ENCODE results near the gene FYCO1.
"Not testable (repeated sequence)": the region's sequence is repeated elsewhere in the genome, so short reads cannot be mapped to it uniquely, and the experiment has no call there.

FYCO1 gene

GRCh38 chr3:46008058-46008457 is 12.4 kb upstream of the FYCO1 start:
- no peak for DNase-seq

- DNase-seq: no peak
Measured at GRCh38 chr3:46007280-46007679, 11.7 kb upstream of the FYCO1 start.

DNA sequence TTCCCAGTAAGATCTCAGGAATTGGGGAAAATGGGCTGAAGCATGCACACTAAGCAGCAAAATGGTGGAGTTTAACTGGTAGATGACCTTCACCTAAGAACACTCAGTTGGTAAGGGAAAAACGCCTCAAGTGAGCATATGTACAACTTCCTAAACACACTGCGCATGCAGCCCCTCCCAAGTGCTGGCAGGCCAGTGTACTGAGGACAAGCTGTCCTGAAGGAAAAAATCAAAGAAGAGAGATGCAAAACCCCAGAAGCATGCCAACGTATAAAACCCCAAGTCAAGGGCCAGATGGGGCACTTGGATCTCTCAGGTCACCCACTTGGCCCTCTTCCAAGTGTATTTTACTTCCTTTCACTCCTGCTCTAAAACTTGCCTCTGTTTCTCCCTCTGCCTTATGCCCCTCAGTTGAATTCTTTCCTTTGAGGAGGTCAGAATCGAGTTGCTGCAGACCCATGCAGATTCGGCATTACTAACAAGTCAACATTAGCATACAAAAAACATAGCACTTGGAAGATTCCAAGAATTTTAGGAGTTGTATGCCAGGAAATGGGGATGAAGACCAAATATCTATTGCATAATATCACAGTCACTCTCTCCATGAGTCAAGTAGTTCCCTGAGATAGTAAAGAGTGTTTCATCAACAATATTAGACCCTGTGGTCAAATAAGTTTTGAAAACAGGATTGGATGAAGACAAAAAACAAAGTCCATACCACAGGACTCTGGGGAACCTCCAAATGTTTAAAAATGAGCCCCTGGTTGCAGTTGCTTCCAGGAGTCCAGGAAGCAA is 10.8 kb upstream of the FYCO1 start:
- no peak for DNase-seq

DNA sequence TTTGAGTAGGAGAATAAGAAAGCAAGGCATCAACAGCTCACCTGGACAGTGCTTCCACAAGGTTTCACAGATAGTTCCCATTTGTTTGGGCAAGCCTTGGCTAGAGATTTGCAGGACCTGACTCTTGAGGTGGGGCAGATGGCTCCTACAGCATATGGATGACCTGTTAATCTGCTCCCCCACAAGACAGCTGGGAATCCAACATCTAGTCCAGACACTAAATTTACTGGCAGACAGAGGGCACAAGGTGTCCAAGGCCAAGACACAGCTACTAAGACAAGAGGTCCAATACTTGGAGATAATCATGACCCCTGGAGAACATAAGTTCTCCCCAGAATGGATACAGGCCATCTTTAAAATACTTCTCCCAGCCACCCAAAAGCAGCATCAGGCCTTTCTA is 8.1 kb upstream of the FYCO1 start:
- DNase-seq: not testable (repeated sequence)

- DNase-seq: no peak
Measured at GRCh38 chr3:46001178-46001577, 5.6 kb upstream of the FYCO1 start.

GRCh38 chr3:45997942-45998341 is 2.3 kb upstream of the FYCO1 start:
- no peak for DNase-seq

GRCh38 chr3:45997499-45997898 is 1.9 kb upstream of the FYCO1 start:
- not testable (repeated sequence) for DNase-seq

DNA sequence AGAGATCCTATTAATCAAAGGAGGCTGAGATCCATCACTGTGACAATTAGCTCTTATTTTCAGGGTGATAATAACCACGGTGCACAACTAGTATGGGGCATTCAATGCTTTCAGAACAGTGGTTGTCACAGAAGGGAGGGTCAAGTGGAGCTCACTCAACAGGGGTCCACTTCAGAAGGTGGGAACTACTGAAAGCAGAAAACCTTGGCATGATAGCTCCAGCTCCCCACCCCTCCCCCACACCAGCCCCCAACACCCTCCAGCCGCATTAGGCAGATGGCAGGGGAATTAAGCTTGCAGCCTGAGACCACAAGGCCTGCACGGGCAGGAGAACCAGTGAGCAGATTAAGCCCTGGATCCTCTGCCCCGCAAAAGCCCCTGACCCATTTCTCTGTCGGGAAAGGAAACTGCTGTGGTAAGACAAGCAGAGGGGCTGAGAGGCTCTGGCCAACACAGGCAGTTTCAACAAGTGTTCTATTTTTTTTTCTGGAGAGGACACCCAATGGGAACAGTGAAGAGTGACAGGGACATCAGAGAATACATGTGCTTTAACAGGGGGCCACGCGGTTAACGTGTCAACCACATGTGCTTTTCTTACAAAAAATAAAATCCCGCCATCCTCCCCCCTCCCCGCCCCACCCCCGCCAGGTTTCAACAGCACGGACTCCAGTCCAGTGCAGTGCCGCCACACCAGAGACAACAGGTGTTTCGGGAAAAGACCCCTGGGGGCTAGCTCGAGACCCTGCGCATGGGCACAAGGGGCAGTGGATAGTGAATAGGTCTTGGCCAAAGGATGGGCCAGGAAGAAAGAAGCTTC is 997 bp downstream of the FYCO1 start:
- no peak for DNase-seq

DNA sequence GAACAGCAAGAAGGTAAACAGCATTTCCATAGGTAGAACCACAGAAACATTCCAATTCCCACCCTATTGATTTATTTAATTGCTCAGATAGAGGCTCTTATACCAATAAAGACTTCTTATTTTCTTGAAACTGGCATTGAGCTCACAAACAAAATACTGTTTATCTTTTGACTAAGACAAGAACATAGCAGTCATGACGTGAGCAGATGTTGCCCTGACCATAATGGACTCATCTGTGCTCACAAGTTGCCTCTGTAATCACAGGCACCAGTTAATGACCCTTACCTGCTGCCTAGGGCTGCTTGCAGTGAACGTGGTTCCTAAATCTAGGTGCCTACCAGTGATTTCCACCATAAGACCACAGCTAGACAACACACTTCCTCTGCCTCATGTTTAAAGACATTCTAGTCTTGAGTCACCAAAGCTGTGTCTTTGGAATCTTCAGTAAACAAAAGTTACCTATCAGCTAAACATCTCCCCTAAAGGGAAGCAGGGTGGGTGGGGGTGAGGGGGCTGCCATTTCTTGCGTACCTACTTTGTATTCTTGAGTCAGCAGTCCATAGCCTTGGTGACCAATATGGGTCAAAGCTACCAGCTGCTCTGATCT is 2.1 kb downstream of the FYCO1 start:
- DNase-seq: no peak

DNA sequence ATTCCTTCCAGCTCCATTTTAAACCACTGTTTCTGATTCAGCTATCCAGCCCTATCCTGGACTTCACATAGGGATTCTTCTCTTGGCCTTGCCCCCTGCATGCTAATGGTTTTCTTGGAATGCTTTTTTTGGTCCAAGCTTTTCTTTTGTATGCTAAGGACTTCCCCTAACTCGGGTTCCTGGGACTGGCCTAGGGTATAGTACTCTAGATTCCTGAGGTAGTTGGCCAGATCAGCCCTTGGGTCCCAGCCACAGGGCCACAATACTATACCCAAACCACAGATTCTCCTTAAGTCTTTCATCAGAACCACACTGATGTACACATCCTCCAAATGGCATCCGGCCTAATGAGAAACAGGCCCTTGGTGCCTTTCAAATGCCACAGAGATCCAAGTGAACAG is 2.8 kb downstream of the FYCO1 start:
- no peak for DNase-seq

GRCh38 chr3:45992133-45992729 is 3.4 kb downstream of the FYCO1 start:
- no peak for DNase-seq

DNA sequence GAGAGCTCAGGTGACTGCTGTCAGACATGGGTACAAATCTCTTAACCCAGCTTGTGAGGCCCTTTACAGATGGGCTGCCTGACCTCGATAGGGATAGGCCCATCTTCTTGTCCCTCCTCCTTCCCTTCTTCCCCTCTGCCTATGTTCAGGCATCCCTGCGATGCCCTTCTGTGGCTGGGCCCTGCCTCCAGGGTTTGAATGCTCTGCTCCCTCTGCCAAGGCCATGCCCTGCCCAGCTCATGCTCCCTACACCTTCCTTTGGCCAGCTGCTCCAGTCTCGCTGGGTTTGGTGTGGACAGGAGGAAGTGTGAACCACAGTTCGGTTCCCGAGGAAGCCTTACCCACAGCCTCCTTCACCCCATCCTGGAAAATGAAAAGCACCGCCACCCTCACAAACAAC is 4.3 kb downstream of the FYCO1 start:
- DNase-seq: no peak

DNA sequence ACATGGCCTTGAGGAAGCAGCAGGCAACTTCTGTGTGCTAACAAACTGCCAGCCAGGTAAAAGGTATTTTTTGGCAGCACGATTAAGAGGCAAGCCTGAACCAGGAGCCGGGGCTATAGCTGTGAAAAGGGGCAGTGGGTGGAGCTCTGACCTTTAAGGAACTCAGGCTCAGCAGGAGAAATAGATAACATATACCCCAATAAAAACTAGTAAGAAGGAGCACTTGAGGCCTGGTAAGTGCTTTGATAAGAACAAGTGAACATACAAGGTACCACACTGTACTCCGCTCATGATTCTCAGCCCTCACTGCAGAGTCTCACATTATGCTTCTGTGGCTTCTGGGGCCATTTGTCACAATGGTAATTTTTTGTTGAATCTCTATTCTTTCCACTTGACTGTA is 5.4 kb downstream of the FYCO1 start:
- DNase-seq: no peak

DNA sequence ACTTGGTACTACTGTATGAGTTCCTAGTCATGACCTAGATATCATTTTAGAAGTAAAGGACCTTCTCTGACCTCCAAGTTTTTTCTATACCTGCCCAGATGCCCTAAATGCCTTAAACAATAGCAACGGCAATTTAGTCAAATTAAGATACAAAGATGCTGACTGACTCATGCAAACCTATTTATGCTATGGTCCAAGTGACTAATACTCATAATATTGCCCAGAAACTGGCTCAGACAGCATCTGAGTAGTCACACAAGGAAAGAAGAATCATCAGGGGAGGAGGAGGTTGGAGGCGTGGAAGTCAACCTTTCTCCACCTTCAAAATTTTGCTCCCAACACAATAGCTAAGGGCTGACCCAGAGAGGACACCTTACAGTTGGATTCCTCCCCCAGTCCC is 6.8 kb downstream of the FYCO1 start:
- no peak for DNase-seq

DNA sequence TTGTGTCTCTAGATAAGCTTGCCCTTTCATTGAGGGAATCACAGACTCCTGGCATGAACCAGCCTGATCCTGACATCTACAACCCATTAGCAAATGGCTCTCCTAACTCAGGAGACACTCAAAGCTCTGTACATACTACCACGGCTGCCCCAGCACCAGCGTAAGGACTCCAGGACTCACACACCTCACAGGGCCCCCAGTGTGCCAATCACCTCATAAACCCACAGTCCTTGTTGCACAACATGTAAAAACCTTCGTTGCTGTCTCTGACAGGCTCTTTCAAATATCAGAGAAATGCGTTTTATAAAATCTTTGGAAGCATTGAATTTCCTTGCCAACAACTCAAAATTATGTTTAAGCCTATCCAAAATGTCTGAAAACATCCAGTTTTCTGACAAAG is 7.3 kb downstream of the FYCO1 start:
- no peak for DNase-seq

DNA sequence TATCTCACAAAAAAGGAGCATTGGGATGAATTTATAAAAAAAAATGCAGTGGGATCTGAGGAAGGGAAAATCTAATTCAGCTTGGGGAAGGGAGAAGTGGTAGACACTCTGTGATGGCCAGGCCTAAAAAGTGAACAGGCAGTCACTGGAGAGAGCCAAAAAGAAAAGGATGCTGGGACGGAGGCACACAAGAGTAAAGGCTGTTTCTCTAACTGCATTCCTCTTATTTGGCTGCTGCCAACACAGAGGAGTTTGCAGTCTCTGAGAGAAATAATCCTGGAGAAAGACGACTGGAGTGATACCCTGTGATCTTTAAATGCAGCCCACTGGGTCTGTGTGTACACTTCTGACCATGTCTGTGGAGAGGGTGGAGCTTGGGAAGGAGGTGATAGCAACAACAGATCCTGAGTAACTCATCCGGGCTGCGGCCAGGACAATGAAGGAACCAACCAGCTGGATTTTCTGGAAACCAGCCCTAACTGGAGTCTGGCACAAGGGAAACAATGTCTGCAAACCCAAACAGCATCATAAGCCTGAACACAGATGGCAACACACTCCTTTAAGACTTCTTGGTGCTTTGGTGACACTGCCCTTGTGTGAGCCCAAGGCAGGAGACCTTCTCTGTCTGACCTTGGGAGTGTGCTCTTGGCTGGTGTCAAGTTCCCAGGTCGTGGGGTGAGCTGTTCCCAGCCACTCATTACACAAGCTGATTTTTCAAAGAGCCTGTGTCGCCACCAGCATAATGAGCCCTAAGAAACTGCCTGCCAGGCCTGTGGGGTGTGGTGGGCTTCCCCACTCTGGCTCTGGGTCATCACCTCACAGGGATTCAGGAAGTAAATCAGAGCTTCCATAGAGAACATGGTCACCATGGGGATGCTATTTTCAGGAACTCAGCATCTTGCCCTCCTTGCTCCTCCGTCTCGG is 8.0 kb downstream of the FYCO1 start:
- no peak for DNase-seq

DNA sequence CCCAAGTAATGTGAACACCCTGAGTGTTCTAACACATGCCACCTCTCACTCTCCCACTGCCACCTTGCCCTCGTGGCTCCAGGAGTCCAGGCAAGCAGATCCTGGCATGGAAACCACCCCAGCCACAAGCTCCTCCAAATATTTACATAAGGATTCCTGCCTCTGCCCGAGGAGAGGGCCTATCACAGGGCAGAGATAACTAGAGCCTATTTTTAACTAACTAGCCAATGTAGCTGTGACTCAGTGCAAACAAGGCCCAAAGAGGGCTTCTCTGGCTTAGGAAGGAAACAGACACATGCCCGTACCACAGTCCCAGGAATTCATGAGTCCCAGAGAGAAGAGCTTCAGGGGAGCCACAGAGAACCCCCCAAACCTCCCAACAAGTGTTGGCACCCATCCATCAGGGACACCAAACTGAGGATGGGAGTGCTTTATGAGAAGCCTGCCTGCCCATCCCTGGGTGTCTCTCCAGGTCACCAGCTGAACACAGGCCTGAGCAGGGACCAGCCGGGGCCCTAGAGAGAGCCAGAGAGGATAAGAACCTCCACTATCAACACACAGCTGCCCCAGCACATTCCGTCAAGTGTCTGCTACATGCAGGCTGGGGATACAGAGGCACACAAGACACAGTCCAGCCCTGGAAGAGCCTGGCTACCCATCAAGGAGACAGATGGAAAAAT is 9.2 kb downstream of the FYCO1 start:
- no peak for DNase-seq

DNA sequence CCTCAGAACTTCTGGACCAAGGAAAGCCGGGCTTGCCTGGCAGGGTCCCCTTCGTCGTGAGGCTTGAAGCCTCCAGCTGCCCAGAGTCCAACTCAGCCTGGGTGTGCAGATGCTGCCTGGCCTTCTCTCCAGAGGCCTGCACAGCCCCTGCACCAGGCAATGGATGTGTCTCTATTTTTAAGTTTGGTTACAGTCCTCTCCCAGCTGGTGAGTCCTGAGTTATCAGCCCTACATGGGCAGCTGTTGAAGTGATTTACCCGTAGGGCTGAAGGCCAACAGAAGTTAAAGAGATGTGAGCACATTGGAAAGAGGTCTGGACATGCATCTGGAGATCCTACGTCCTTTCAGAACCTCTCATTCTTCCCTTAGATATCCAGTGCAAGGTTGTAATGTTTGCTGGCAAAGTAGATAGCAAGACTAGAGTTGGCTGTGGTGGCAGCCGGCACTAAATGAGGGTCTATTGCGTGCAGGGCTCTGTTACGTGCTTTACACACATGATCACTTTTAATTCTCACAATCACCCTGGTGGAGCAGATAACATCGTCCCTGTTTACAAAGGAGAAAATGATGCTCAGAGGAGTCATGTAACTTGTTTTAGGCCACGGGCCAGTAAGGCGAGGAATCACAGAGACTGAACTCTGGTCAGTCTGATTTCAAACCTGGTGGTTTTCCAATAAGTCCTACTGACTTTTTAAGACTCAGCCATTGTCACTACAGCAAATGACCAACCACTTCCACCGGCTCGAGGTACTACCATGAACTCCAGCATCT is 9.9 kb downstream of the FYCO1 start:
- no peak for DNase-seq

GRCh38 chr3:45984331-45985312 is 11.0 kb downstream of the FYCO1 start:
- DNase-seq: no peak

- no peak for DNase-seq
Measured at GRCh38 chr3:45983770-45984169, 11.9 kb downstream of the FYCO1 start.

Measured in activated CD4-positive, alpha-beta T cell treated with anti-CD3 and anti-CD28 coated beads for 1 hour (primary cell).